IPS-18a (cell line): ENCODE data around the gene HRC.
"Not testable (repeated sequence)": the region's sequence is repeated elsewhere in the genome, so short reads cannot be mapped to it uniquely, and the experiment has no call there.

ENCODE experiments used
- H3K27ac ChIP-seq: one replicate; pipeline ENCODE4 v1.5.1; 2013; ENCODE audit warnings: low read length
- H3K27me3 ChIP-seq: one replicate; pipeline ENCODE4 v1.6.1; 2013; ENCODE audit warnings: mild to moderate bottlenecking, low read length; ENCODE audit not compliant: control insufficient read depth, insufficient read depth
- H3K36me3 ChIP-seq: one replicate; pipeline ENCODE4 v1.6.1; 2013; ENCODE audit warnings: low read depth, low read length; ENCODE audit not compliant: control insufficient read depth
- H3K4me1 ChIP-seq: one replicate; pipeline ENCODE4 v1.6.1; 2013; ENCODE audit warnings: low read depth, low read length; ENCODE audit not compliant: control insufficient read depth
- H3K4me3 ChIP-seq: one replicate; pipeline ENCODE4 v1.5.1; 2013; ENCODE audit warnings: low read length
- H3K9ac ChIP-seq: one replicate; pipeline ENCODE4 v1.6.1; 2013; ENCODE audit warnings: mild to moderate bottlenecking, low read length, moderate library complexity
- H3K9me3 ChIP-seq: one replicate; pipeline ENCODE4 v1.6.1; 2013; ENCODE audit warnings: low read depth, low read length; ENCODE audit not compliant: control insufficient read depth

Gene HRC

DNA sequence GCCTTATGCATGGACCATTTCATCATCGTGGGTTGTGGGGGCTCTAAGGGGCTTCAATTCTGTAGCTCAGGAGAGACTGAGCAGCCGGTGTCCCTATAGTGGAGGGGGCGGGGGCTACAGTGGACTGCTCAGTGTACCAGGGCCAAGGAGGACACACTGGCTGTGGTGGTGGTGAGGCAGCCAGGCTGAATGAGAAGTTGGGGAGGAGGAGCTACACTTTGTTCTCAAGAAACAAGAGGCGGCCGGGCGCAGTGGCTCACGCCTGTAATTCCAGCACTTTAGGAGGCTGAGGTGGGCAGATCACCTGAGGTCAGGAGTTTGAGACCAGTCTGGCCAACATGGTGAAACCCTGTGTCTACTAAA lies 8.8 kb downstream of the HRC start:
- not testable (repeated sequence) for H3K4me1 ChIP-seq, H3K36me3 ChIP-seq, H3K27me3 ChIP-seq, H3K9ac ChIP-seq, H3K27ac ChIP-seq, H3K9me3 ChIP-seq
- H3K4me3 ChIP-seq: peak overlapping the region; percentile 60

DNA sequence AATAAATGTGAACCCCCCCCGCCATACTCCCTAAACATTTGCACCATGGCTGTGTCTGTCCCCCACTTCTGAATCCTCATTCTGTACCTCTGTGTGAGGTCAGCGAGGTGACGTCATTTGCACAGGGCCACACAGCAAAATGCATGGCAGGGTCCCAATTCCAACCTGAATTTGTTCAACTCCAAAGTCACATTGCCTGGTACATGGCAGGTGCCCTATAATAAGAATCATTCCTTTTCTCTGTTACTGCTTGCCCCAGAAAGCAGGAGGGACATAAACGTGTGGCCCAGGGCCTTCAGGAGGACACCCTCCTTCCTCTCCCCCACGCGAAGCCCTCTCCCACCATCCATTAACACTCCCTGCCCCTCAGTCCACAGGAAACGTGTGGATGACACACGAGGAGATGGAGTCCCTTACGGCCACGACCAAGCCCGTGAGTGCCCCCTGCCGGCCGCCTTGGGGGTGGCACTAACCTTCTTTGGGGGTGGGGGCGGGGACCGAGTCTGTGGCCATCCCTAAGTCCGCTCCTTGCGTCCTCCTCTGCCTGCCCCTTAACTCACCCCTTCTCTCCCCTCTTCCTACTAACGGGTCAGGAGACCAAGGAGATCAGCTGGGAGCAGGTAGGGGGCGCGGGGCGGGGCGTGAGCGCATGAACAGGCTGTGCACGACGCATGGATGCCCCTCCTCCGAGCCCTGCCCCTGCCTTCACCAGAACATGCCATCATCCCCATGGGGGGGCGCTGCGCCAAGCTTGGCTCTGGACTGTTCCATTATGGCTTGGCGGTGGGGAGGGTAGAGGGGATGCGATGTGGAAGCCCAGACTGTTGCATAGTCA lies 9.4 kb downstream of the HRC start:
- Histone ChIP-seq H3K9ac (no peak overlapping the region), H3K4me1 (peaks cover 4% of the 10 kb centered on the region), H3K4me3 (peak overlapping the region; percentile 60), H3K27ac (no peak overlapping the region), H3K27me3 (no peaks in the 10 kb centered on the region), H3K36me3 (no peaks in the 10 kb centered on the region), H3K9me3 (no peaks in the 10 kb centered on the region)

- no peaks in the 10 kb centered on the region for H3K27me3 ChIP-seq
- peak overlapping the region; percentile 65 for H3K4me3 ChIP-seq
- H3K9me3 ChIP-seq: no peaks in the 10 kb centered on the region
- no peak overlapping the region for H3K27ac ChIP-seq
- no peak overlapping the region for H3K9ac ChIP-seq
- no peaks in the 10 kb centered on the region for H3K4me1 ChIP-seq
- H3K36me3 ChIP-seq: no peaks in the 10 kb centered on the region
Measured at GRCh38 chr19:49142866-49143335, 12.3 kb downstream of the HRC start.

DNA sequence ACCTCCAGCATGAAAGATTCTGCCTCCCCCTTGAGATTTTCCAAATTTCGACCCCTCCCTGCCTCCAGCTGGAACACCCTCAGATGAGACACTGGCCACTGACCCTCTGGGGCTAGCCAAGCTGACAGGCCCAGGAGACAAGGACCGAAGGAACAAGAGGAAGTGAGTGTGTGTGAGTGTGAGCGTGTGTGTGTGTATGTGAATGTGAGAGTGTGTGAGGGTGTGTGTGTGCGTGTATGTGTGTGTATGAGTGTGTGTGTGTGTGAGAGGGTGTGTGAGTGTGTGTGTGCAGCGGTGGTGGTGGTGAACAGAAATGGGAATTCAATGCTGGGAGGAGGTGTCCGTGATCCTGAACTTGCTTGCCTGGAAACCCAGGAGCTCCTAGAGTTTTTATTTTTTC lies 13.8 kb downstream of the HRC start:
- Histone ChIP-seq H3K9me3 (no peaks in the 10 kb centered on the region), H3K27me3 (no peaks in the 10 kb centered on the region), H3K36me3 (no peaks in the 10 kb centered on the region), H3K4me3 (no peak overlapping the region), H3K9ac (no peak overlapping the region), H3K4me1 (no peaks in the 10 kb centered on the region), H3K27ac (no peak overlapping the region)

DNA sequence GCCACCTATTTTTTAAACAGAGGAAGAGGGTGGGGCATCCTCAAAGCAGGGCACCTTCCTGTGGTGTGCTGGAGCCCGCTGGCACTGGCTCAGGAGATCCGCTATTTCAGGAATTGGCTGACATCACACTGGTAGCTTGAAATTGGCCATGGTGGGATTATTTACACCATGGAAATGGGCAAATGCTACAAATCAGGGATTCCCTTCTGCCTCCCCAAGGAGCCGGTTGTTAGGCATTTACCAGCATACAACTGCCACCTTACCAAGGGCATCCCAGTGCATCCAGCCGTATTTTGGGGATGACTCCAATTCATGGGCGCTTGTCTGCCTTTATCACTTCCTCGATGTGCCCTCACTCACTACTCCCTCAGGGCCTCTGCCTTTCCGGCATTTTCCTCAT lies 14.2 kb downstream of the HRC start:
- Histone ChIP-seq H3K9me3 (no peaks in the 10 kb centered on the region), H3K4me3 (no peak overlapping the region), H3K27ac (no peak overlapping the region), H3K36me3 (no peaks in the 10 kb centered on the region), H3K9ac (no peak overlapping the region), H3K27me3 (no peaks in the 10 kb centered on the region), H3K4me1 (peaks cover under 1% of the 10 kb centered on the region)

DNA sequence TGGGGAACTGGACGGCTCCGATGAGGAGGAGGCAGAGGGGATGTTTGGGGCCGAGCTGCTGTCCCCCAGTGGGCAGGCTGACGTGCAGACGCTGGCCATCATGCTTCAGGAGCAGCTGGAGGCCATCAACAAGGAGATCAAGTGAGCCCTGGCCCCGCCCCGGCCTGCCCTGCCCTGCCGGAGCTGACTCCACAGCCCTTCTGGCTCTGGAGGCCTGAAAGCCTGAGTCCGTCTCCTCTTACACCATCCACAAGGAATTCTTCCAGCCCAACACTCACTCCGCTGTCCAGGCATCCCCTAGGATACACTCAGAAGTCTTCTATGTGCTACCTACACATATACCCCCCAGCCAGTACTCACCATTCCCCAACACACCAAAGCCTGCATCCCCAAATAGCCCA lies 18.4 kb downstream of the HRC start:
- H3K27me3 ChIP-seq: no peaks in the 10 kb centered on the region
- H3K4me3 ChIP-seq: no peak overlapping the region
- H3K4me1 ChIP-seq: peaks cover 6% of the 10 kb centered on the region
- H3K9me3 ChIP-seq: no peaks in the 10 kb centered on the region
- H3K27ac ChIP-seq: no peak overlapping the region
- H3K36me3 ChIP-seq: no peaks in the 10 kb centered on the region
- H3K9ac ChIP-seq: no peak overlapping the region

DNA sequence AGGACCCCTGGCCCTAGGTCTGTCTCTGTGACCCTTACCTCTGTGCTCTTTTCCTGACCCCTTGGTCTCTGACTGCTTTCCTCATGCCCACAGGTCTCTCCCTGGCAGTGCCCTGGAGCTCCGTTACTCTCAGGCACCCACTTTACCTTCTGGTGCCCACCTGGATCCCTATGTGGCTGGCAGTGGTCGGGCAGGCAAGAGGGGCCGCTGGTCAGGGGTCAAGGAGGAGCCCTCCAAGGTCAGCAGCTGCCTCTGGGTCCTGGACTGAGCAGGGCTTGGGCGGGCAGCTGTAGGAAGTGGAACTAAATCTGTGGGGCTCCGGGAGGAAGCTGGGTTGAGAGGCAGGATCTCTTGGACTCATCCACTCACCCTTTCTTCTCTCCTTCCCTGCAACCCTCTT lies 19.5 kb downstream of the HRC start:
- Histone ChIP-seq H3K27ac (no peak overlapping the region), H3K4me1 (peaks cover 6% of the 10 kb centered on the region), H3K9me3 (no peaks in the 10 kb centered on the region), H3K27me3 (no peaks in the 10 kb centered on the region), H3K4me3 (no peak overlapping the region), H3K36me3 (no peaks in the 10 kb centered on the region), H3K9ac (no peak overlapping the region)

DNA sequence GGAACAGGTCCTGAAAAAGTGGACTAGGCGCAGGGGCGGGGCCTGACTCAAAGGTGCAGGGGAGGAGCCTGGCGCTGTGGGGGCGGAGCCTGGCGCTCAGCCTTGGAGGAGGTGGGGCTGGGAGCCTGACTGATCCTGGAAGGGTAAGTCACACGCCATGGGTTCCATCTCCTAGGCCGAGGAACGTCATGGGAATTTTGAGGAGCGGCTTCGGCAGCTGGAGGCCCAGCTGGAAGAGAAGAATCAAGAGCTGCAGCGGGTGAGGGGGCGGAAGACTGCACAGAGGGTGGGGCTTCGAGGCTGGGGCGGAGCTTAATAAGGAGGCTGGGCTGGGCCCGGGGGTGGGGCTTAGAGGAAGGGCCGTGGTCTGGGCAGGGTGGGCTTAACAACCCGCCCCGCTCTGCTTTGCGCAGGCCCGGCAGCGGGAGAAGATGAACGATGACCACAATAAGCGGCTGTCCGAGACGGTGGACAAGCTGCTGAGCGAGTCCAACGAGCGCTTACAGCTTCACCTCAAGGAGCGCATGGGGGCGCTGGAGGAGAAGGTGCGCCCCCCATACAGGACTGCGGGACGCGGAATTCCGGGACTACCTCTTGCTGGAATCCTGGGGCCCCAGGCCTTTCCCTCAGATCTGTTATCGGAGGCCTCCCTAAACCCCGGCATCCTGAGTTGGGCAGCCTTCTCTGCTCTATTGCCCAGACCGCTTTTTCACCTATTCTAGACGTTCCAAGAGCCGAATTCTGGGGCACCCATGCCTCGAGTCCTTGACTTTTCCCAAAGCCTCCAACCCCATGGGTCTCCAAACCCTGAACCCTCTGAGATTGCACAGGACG lies 21.4 kb downstream of the HRC start:
- H3K27me3 ChIP-seq: no peaks in the 10 kb centered on the region
- H3K4me3 ChIP-seq: peak overlapping the region; percentile 27
- no peaks in the 10 kb centered on the region for H3K9me3 ChIP-seq
- no peaks in the 10 kb centered on the region for H3K36me3 ChIP-seq
- no peak overlapping the region for H3K27ac ChIP-seq
- H3K9ac ChIP-seq: no peak overlapping the region
- peaks cover 8% of the 10 kb centered on the region for H3K4me1 ChIP-seq

- Histone ChIP-seq H3K36me3 (no peaks in the 10 kb centered on the region), H3K27me3 (no peaks in the 10 kb centered on the region), H3K27ac (no peak overlapping the region), H3K4me1 (peaks cover 13% of the 10 kb centered on the region), H3K9me3 (no peaks in the 10 kb centered on the region), H3K4me3 (peak overlapping the region; percentile 27), H3K9ac (no peak overlapping the region)
Measured at GRCh38 chr19:49132974-49133609, 22.1 kb downstream of the HRC start.

DNA sequence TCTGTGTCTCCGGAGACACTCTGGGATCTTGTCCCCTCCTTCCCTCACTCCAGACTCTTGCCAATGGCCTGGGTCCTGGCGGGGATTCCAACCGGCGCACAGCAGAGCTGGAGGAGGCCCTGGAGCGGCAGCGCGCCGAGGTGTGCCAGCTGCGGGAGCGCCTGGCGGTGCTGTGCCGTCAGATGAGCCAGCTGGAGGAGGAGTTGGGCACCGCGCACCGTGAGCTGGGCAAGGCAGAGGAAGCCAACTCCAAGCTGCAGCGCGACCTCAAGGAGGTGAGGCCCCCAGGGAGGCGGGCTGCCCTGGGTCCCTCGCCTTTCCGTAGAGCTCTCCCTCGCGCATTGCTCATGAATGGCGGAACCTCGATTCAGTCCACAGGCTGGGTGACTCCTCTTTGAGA lies 24.9 kb downstream of the HRC start:
- H3K9ac ChIP-seq: no peak overlapping the region
- no peaks in the 10 kb centered on the region for H3K9me3 ChIP-seq
- H3K27ac ChIP-seq: no peak overlapping the region
- H3K4me3 ChIP-seq: no peak overlapping the region
- H3K36me3 ChIP-seq: no peaks in the 10 kb centered on the region
- H3K27me3 ChIP-seq: no peaks in the 10 kb centered on the region
- peaks cover 10% of the 10 kb centered on the region for H3K4me1 ChIP-seq

DNA sequence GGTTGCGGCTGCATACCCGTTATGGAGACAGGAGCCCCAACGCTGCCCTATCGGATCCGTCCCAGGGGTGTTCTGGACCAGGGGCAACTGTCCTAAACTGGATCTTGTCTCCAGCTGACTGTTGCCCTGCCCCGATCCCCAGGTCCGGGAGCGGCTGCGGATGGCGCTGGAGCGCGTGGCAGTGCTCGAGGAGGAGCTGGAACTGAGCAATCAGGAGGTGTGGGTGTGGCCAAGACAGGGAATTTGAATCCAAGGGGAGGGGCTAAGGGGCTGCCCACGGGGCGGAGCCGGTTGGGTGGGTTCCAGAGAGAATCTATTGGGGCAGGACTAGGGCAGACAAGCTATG lies 26.0 kb downstream of the HRC start:
- H3K4me1 ChIP-seq: peaks cover 10% of the 10 kb centered on the region
- no peaks in the 10 kb centered on the region for H3K36me3 ChIP-seq
- no peaks in the 10 kb centered on the region for H3K27me3 ChIP-seq
- no peak overlapping the region for H3K9ac ChIP-seq
- no peaks in the 10 kb centered on the region for H3K9me3 ChIP-seq
- no peak overlapping the region for H3K27ac ChIP-seq
- H3K4me3 ChIP-seq: peak overlapping the region; percentile 72
